ENCODE data around the gene MMP15.

DNA sequence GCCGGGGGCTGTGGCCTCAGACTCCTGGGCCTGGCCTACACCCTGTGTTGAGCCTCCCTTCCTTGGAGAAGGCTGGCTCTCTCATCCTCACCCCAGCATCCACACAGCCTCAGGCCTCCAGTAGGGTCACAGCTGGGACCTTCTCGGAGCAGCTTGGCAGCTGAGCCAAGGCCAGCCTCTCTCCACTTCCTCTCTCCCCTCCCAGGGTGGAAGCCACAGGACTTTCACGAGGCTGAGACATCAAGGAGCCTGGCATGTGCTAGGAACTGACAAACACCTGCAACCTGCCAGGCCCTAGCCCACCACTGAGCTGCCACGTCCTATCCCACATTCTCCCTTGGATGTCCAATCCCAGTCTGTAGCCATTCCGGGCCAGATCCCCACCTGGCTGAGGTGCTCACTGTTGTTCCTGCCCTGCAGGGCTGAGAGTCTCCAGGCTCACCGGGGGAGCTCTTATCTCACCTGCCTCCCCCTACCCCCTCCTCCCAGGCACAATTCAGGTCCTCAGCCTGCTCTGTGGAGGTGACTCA lies 3.1 kb downstream of the MMP15 start:
- TF ChIP-seq, protein P1, sequence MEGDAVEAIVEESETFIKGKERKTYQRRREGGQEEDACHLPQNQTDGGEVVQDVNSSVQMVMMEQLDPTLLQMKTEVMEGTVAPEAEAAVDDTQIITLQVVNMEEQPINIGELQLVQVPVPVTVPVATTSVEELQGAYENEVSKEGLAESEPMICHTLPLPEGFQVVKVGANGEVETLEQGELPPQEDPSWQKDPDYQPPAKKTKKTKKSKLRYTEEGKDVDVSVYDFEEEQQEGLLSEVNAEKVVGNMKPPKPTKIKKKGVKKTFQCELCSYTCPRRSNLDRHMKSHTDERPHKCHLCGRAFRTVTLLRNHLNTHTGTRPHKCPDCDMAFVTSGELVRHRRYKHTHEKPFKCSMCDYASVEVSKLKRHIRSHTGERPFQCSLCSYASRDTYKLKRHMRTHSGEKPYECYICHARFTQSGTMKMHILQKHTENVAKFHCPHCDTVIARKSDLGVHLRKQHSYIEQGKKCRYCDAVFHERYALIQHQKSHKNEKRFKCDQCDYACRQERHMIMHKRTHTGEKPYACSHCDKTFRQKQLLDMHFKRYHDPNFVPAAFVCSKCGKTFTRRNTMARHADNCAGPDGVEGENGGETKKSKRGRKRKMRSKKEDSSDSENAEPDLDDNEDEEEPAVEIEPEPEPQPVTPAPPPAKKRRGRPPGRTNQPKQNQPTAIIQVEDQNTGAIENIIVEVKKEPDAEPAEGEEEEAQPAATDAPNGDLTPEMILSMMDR (IDR thresholded peaks at IDR 0.05; ENCODE audit: low read length): no peak
- TF ChIP-seq EZH2 (IDR thresholded peaks at IDR 0.05; ENCODE audit: borderline replicate concordance, low read length): no peak
